ENCODE data around the gene TRIM67. TPM values are rescaled to one million over a fixed set of nuclear protein-coding genes. Genes with fewer than 3 reads are reported as not detected.

The TRIM67 gene
- total RNA-seq, 1 donor from 2014 or later: 0.22 TPM

GRCh38 chr1:231232870-231233734, 71.2 kb downstream of the TRIM67 start:
- no peak for DNase-seq (ENCODE audit: low spot score)

- DNase-seq (ENCODE audit: low spot score): no peak
These were observed 72.0 kb downstream of the TRIM67 start for GRCh38 chr1:231233735-231234417.

- DNase-seq (ENCODE audit: low spot score): no peak
These were observed 72.6 kb downstream of the TRIM67 start for GRCh38 chr1:231234506-231234905.

GRCh38 chr1:231235526-231236207, 73.8 kb downstream of the TRIM67 start:
- DNase-seq (ENCODE audit: low spot score): no peak

- DNase-seq (ENCODE audit: low spot score): no peak
These were observed 74.3 kb downstream of the TRIM67 start for GRCh38 chr1:231236208-231236591.

- no peak for DNase-seq (ENCODE audit: low spot score)
These were observed 75.1 kb downstream of the TRIM67 start for GRCh38 chr1:231236938-231237337.

- no peak for DNase-seq (ENCODE audit: low spot score)
These were observed 76.4 kb downstream of the TRIM67 start for GRCh38 chr1:231238298-231238697.

GRCh38 chr1:231240531-231240882, 78.6 kb downstream of the TRIM67 start:
- no peak for DNase-seq (ENCODE audit: low spot score)

- DNase-seq (ENCODE audit: low spot score): peak; percentile 97
These were observed 79.3 kb downstream of the TRIM67 start, which contains the start of gene GNPAT for GRCh38 chr1:231240883-231241735. TSS of gene GNPAT (plus strand) at chr1:231241212. CDS start at chr1:231241379, 167 bp downstream.

GRCh38 chr1:231241750-231242149, 79.9 kb downstream of the TRIM67 start:
- DNase-seq (ENCODE audit: low spot score): no peak

- no peak for DNase-seq (ENCODE audit: low spot score)
These were observed 80.8 kb downstream of the TRIM67 start for GRCh38 chr1:231242516-231243198.

- no peak for DNase-seq (ENCODE audit: low spot score)
These were observed 86.9 kb downstream of the TRIM67 start for GRCh38 chr1:231248778-231249177.

GRCh38 chr1:231252336-231252735, 90.5 kb downstream of the TRIM67 start:
- DNase-seq (ENCODE audit: low spot score): no peak

- no peak for DNase-seq (ENCODE audit: low spot score)
These were observed 98.5 kb downstream of the TRIM67 start for GRCh38 chr1:231260351-231260750.

- DNase-seq (ENCODE audit: low spot score): no peak
These were observed 102.8 kb downstream of the TRIM67 start for GRCh38 chr1:231264642-231265041.

- DNase-seq (ENCODE audit: low spot score): no peak
These were observed 103.5 kb downstream of the TRIM67 start for GRCh38 chr1:231265379-231265778.

- no peak for DNase-seq (ENCODE audit: low spot score)
These were observed 105.0 kb downstream of the TRIM67 start for GRCh38 chr1:231266811-231267322.

Data from mesenteric fat pad (tissue), 1 donor.